Keratinocyte (primary cell): Measurements from ENCODE around the gene KLRF2. TPM values are rescaled to one million over a fixed set of nuclear protein-coding genes. Genes with fewer than 3 reads are reported as not detected.

Experiments used
- DNase-seq: peaks from one replicate; pipeline ENCODE4 v3.0.0-alpha.2; 2011; ENCODE audit warnings: low read depth, missing footprints, low spot score
- FAIRE-seq: peaks from 2 replicates; lab custom pipeline; 2011; peaks lifted over from hg19 to GRCh38; lab: Jason Lieb, UNC
- H2AFZ ChIP-seq: 2 replicates; pipeline ENCODE4 v1.6.0; 2012; ENCODE audit warnings: low read length, control low read depth, inconsistent platforms; ENCODE audit not compliant: control insufficient read depth
- H3K27ac ChIP-seq: 2 replicates; pipeline ENCODE4 v1.5.1; 2011; ENCODE audit warnings: low read length; ENCODE audit not compliant: control insufficient read depth, insufficient read depth
- H3K27me3 ChIP-seq: 3 replicates; pipeline ENCODE4 v1.6.0; 2011; ENCODE audit warnings: low read length; ENCODE audit not compliant: control insufficient read depth, insufficient read depth; ENCODE audit errors: extremely low read depth
- H3K36me3 ChIP-seq, 2 experiments: 2 replicates in 1 of 2; 3 replicates in 1 of 2; pipeline ENCODE4 v1.5.1; 2011; ENCODE audit warnings: low read length in 2 of 2, mild to moderate bottlenecking in 1 of 2; ENCODE audit not compliant: control insufficient read depth in 2 of 2, insufficient read depth in 2 of 2; ENCODE audit errors: extremely low read depth in 1 of 2
- H3K4me1 ChIP-seq: 3 replicates; pipeline ENCODE4 v1.5.1; 2011; ENCODE audit warnings: low read length; ENCODE audit not compliant: control insufficient read depth, insufficient read depth; ENCODE audit errors: extremely low read depth
- H3K4me2 ChIP-seq: 3 replicates; pipeline ENCODE4 v1.6.0; 2011; ENCODE audit warnings: low read depth, low read length; ENCODE audit not compliant: control insufficient read depth, insufficient read depth; ENCODE audit errors: extremely low read depth
- H3K4me3 ChIP-seq, 3 experiments: fragments of 200-600 bp in 1 of 3; sonication (generic) in 1 of 3; 2 replicates in 2 of 3; 3 replicates in 1 of 3; pipeline ENCODE4 v1.5.1; 2011 to 2016; ENCODE audit warnings: low read length in 3 of 3, mild to moderate bottlenecking in 3 of 3, control low read depth in 2 of 3, inconsistent platforms in 1 of 3, low read depth in 1 of 3, mixed read lengths in 1 of 3, mixed run types in 1 of 3, moderate library complexity in 1 of 3; ENCODE audit not compliant: control insufficient read depth in 2 of 3, insufficient read depth in 2 of 3; ENCODE audit errors: extremely low read depth in 1 of 3
- H3K79me2 ChIP-seq: 2 replicates; pipeline ENCODE4 v1.6.0; 2012; ENCODE audit warnings: low read length; ENCODE audit not compliant: control insufficient read depth, insufficient read depth
- H3K9ac ChIP-seq: 3 replicates; pipeline ENCODE4 v1.6.0; 2011; ENCODE audit warnings: low read length; ENCODE audit not compliant: control insufficient read depth, insufficient read depth; ENCODE audit errors: extremely low read depth
- H3K9me1 ChIP-seq: 3 replicates; pipeline ENCODE4 v1.6.0; 2011; ENCODE audit warnings: low read length; ENCODE audit not compliant: control insufficient read depth, insufficient read depth; ENCODE audit errors: extremely low read depth
- H3K9me3 ChIP-seq: 2 replicates; pipeline ENCODE4 v1.5.1; 2012; ENCODE audit warnings: low read depth, low read length; ENCODE audit not compliant: control insufficient read depth
- H4K20me1 ChIP-seq: 3 replicates; pipeline ENCODE4 v1.6.0; 2011; ENCODE audit warnings: low read length; ENCODE audit not compliant: control insufficient read depth, insufficient read depth; ENCODE audit errors: extremely low read depth
- EZH2 ChIP-seq: IDR thresholded peaks from one replicate; pipeline ENCODE4 v1.6.1; 2012; ENCODE audit warnings: inconsistent platforms, mild to moderate bottlenecking, low read length, moderate library complexity
- dilution Hi-C: fragments of 300-500 bp; cut with MboI; formaldehyde crosslinking; loops from one replicate; pipeline ENCODE4 v1.7.0; 2020; ENCODE audit warnings: low sequenced_read_pairs; ENCODE audit not compliant: extremely low pct_ligation_motif_present
- polyA plus RNA-seq, 5 experiments: library from polyadenylated mRNA; depleted of rRNA in 3 of 5; stranded (reverse) in 3 of 5; stranded (forward) in 1 of 5; unstranded in 1 of 5; fragments of >200 nt; gene quantifications; 1 replicate in 1 of 5; 2 replicates in 3 of 5; 3 replicates in 1 of 5; pipeline versions ENCODE4 v1.2.1 to v1.2.3, GENCODE V29; 2011 to 2012; ENCODE audit warnings: missing spikeins in 2 of 5, low read depth in 1 of 5, low replicate concordance in 1 of 5
- TF ChIP-seq, protein P1 (sequence below), 3 experiments: IDR thresholded peaks in 1 of 3; conservative IDR thresholded peaks in 1 of 3; optimal IDR thresholded peaks in 1 of 3; 2 replicates in 2 of 3; 3 replicates in 1 of 3; pipeline versions ENCODE3 to v1.5.1; 2011; ENCODE audit warnings: low read length in 3 of 3, mild to moderate bottlenecking in 3 of 3, moderate library complexity in 2 of 3, control low read depth in 1 of 3, inconsistent platforms in 1 of 3; ENCODE audit not compliant: insufficient read depth in 2 of 3; ENCODE audit errors: extremely low read depth in 1 of 3

The KLRF2 gene
- polyA plus RNA-seq, 1 donor (not counting 4 experiments of a cell fraction or from before 2014, with no cell fraction given): not detected

DNA sequence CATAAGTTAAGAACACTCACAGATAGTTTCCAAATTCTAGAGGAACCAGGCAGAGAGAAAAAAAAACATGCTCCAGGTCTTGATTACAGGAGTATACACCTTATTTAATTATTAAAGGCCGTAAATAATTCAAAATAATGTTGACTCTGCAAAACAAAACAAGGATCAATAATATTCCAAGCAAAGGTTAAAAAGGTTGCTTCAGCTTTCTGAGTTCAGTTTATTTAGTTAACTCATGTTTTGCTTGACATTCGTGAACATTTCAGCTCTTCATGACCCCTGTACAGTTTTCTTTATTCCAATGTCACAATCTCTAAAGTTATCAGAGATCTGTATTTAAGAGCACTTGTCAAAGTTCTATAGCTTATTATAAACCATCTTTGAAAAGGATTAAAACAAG, 19.6 kb downstream of the KLRF2 start:
- H2AFZ ChIP-seq: no peak overlapping the region
- H4K20me1 ChIP-seq: no peaks in the 10 kb centered on the region
- H3K4me2 ChIP-seq: no peak overlapping the region
- H3K4me3 ChIP-seq: no peak overlapping the region
- H3K79me2 ChIP-seq: no peaks in the 10 kb centered on the region
- no peaks in the 10 kb centered on the region for H3K9me1 ChIP-seq
- no peak overlapping the region for H3K9ac ChIP-seq
- H3K27me3 ChIP-seq: no peaks in the 10 kb centered on the region
- no peak for TF ChIP-seq EZH2
- TF ChIP-seq, protein P1, sequence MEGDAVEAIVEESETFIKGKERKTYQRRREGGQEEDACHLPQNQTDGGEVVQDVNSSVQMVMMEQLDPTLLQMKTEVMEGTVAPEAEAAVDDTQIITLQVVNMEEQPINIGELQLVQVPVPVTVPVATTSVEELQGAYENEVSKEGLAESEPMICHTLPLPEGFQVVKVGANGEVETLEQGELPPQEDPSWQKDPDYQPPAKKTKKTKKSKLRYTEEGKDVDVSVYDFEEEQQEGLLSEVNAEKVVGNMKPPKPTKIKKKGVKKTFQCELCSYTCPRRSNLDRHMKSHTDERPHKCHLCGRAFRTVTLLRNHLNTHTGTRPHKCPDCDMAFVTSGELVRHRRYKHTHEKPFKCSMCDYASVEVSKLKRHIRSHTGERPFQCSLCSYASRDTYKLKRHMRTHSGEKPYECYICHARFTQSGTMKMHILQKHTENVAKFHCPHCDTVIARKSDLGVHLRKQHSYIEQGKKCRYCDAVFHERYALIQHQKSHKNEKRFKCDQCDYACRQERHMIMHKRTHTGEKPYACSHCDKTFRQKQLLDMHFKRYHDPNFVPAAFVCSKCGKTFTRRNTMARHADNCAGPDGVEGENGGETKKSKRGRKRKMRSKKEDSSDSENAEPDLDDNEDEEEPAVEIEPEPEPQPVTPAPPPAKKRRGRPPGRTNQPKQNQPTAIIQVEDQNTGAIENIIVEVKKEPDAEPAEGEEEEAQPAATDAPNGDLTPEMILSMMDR (optimal IDR thresholded peaks at IDR 0.05 in 1 of 3, IDR thresholded peaks at IDR 0.05 in 1 of 3, conservative IDR thresholded peaks at IDR 0.05 in 1 of 3; ENCODE audit: extremely low read depth in 1 of 3, insufficient read depth in 2 of 3, low read length in 3 of 3): no peak
- H3K9me3 ChIP-seq: peaks cover 8% of the 10 kb centered on the region
- dilution Hi-C loops: no loop called here
- H3K4me1 ChIP-seq: peaks cover 12% of the 10 kb centered on the region
- DNase-seq: no peak
- H3K27ac ChIP-seq: no peak overlapping the region
- H3K36me3 ChIP-seq: no peaks in the 10 kb centered on the region
- FAIRE-seq: no peak

DNA sequence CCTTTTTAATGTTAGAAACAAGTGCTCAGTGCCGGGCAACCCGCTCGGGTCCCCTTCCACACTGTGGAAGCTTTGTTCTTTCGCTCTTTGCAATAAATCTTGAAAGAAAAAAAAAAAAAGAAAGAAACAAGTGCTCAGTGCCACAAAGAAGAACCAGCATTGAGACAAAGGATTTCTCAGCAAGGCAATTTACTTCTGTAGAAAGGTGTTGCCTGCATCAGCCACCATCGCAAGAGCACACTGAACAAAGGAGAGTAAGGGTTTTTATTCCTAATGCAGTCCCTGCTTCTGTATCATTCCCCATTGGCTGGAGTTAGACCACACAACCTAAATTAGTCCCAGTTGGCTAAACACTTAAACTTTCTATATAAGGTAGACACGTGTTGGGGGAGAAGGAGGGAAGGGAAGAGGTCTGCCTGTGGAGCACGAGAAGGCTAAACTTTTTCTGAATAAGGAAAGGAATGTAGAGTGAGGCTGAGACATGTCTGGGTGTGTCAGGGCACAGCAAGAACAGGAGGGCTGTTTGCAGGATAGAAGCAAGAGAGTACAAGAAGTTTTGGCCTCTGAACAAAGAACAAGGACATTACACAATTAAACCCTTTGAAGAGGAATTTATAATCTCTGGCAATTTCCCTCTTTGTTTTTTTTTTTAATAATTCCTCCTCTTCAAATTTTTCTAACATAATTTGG, 21.4 kb downstream of the KLRF2 start:
- no peak for TF ChIP-seq EZH2
- TF ChIP-seq, protein P1 (optimal IDR thresholded peaks at IDR 0.05 in 1 of 3, IDR thresholded peaks at IDR 0.05 in 1 of 3, conservative IDR thresholded peaks at IDR 0.05 in 1 of 3; ENCODE audit: extremely low read depth in 1 of 3, insufficient read depth in 2 of 3, low read length in 3 of 3): no peak

More for the DNA sequence above, 21.4 kb downstream of the KLRF2 start:
- Histone ChIP-seq H3K36me3 (no peaks in the 10 kb centered on the region), H3K27me3 (no peaks in the 10 kb centered on the region), H3K27ac (no peak overlapping the region), H3K79me2 (no peaks in the 10 kb centered on the region), H3K9me3 (peaks cover 8% of the 10 kb centered on the region), H3K4me1 (peaks cover 4% of the 10 kb centered on the region), H2AFZ (peak overlapping the region; percentile 27), H3K4me2 (no peak overlapping the region), H3K9me1 (no peaks in the 10 kb centered on the region), H3K4me3 (no peak overlapping the region), H4K20me1 (no peaks in the 10 kb centered on the region), H3K9ac (no peak overlapping the region)
- FAIRE-seq (peak; percentile 61), DNase-seq (no peak)
- dilution Hi-C loops: no loop called here
